AG09309 (cell line): ENCODE measurements around the gene MICAL3.

Experiments
- DNase-seq: peaks from one replicate; pipeline ENCODE4 v3.0.0-alpha.2; 2010; ENCODE audit warnings: low read depth
- H3K4me3 ChIP-seq: 2 replicates; pipeline ENCODE4 v1.5.1; 2011; ENCODE audit warnings: mild to moderate bottlenecking, low read depth, low read length, moderate library complexity; ENCODE audit not compliant: control insufficient read depth
- CTCF ChIP-seq: IDR thresholded peaks from 2 replicates; pipeline ENCODE4 v1.5.1; 2011; ENCODE audit warnings: mild to moderate bottlenecking, low read depth, low read length, inconsistent platforms; ENCODE audit not compliant: insufficient read depth, control insufficient read depth; ENCODE audit errors: missing control alignments

Gene MICAL3

GRCh38 chr22:17898375-17898774 is 126.0 kb downstream of the MICAL3 start:
- H3K4me3 ChIP-seq = no peak overlapping the region
- no peak for DNase-seq
- no peak for TF ChIP-seq CTCF

GRCh38 chr22:17897858-17898257 is 126.5 kb downstream of the MICAL3 start:
- DNase-seq = no peak
- TF ChIP-seq CTCF = no peak
- H3K4me3 ChIP-seq = no peak overlapping the region

GRCh38 chr22:17897426-17897825 is 126.9 kb downstream of the MICAL3 start:
- H3K4me3 ChIP-seq = no peak overlapping the region
- no peak for TF ChIP-seq CTCF
- DNase-seq = no peak

- no peak for DNase-seq
Observed at GRCh38 chr22:17896586-17896985, 127.8 kb downstream of the MICAL3 start.

GRCh38 chr22:17893900-17894535 is 130.3 kb downstream of the MICAL3 start:
- TF ChIP-seq CTCF = no peak
- DNase-seq = no peak
- H3K4me3 ChIP-seq = no peak overlapping the region

More at GRCh38 chr22:17896586-17896985, 127.8 kb downstream of the MICAL3 start:
- TF ChIP-seq CTCF = peak; percentile 44
- no peak overlapping the region for H3K4me3 ChIP-seq

- DNase-seq = no peak
Observed at GRCh38 chr22:17892376-17892775, 132.0 kb downstream of the MICAL3 start.

More at GRCh38 chr22:17892376-17892775, 132.0 kb downstream of the MICAL3 start:
- no peak for TF ChIP-seq CTCF
- no peak overlapping the region for H3K4me3 ChIP-seq
